ENCODE results near the gene USP34.
A peak's percentile ranks its signal among the peaks of the same experiment; 100 is the strongest.

Gene USP34

DNA sequence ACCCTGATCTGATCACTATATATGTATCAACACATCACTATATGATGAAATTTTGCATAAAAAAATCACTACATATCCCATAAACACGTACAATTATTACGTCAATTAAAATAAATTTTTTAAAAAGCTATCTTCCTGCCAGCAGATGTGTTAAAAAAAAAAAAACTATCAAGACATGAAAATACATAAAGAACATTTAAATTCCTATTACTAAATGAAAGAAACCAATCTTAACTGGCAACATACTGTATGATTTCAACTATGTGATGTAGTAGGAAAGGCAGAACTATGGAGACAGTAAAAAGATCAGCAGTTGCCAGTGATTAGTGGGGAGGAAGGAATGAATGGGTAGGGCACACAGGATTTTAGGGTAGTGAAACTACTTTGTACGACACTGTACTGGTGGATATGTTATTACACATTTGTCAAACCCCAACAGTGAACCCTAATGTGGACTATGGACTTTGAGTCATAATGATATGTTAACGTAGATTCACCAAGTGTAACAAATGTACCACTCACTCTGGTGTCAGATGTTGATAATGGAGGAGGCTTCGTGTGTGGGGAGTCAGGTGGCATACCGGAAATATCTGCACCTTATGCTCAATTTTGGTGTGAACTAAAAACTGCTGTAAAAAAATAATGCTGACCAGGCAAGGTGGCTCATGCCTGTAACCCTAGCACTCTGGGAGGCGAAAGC, 27.4 kb downstream of the USP34 start:
- Histone ChIP-seq H3K9ac (ENCODE audit: low read depth in 1 of 2, low read length in 2 of 2) (no peak overlapping the region), H3K27ac (ENCODE audit: low read depth in 2 of 2, low read length in 2 of 2) (no peak overlapping the region), H3K9me3 (ENCODE audit: control insufficient read depth in 2 of 2, low read length in 2 of 2) (no peaks in the 10 kb centered on the region), H3K4me1 (ENCODE audit: control insufficient read depth in 2 of 2, insufficient read depth in 2 of 2, low read length in 2 of 2) (peaks cover 8 to 10% of the 10 kb centered on the region in 2 donors), H3K4me3 (ENCODE audit: low read length in 2 of 2) (no peak overlapping the region), H3K27me3 (ENCODE audit: control insufficient read depth in 2 of 2, insufficient read depth in 2 of 2, low read length in 2 of 2) (no peaks in the 10 kb centered on the region), H3K36me3 (ENCODE audit: control insufficient read depth in 2 of 2, insufficient read depth in 2 of 2, low read length in 2 of 2) (no peaks in the 10 kb centered on the region)

DNA sequence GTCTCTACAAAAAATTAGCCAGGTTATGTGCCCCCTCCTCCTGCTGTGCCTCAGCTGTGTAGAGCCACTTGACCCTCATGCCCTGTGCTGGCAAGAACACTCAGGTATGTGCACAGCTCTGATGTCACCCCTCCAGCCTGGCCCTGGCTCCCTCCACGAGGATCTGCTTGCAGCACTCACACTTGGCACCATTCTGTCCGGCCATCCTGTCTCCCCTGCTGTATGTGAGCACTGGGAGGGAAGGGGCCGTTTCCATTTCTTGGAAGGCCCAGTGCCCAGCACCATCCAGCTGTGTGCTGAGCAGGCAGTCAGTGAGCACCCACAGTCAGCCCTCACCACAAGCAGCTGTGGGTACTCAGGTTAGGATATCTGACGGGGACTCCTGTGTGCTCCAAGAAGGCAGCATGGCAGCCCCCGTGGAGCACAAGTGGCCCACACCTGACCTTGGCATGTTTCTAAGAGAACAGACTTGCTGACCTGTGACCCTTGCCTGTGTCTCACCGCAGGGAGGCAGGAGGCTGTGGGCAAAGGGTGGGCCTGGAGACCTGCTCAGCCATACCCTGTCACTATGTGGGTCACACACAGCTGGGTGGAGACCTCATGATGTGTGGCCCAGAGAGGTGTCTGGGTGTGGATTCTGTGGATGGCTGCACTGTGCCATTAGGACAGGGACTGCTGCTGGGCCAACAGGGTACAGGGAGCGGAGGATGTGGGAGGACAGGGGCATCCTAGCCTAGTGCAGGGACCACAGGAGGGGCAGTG, 31.5 kb downstream of the USP34 start:
- H3K27me3 ChIP-seq (ENCODE audit: control insufficient read depth in 2 of 2, insufficient read depth in 2 of 2, low read length in 2 of 2), result no peaks in the 10 kb centered on the region
- H3K4me3 ChIP-seq (ENCODE audit: low read length in 2 of 2), result no peak overlapping the region
- no peak overlapping the region for H3K9ac ChIP-seq (ENCODE audit: low read depth in 1 of 2, low read length in 2 of 2)
- H3K4me1 ChIP-seq (ENCODE audit: control insufficient read depth in 2 of 2, insufficient read depth in 2 of 2, low read length in 2 of 2), result peaks cover 14 to 26% of the 10 kb centered on the region in 2 donors
- H3K27ac ChIP-seq (ENCODE audit: low read depth in 2 of 2, low read length in 2 of 2), result no peak overlapping the region
- no peaks in the 10 kb centered on the region for H3K36me3 ChIP-seq (ENCODE audit: control insufficient read depth in 2 of 2, insufficient read depth in 2 of 2, low read length in 2 of 2)
- no peaks in the 10 kb centered on the region for H3K9me3 ChIP-seq (ENCODE audit: control insufficient read depth in 2 of 2, low read length in 2 of 2)

DNA sequence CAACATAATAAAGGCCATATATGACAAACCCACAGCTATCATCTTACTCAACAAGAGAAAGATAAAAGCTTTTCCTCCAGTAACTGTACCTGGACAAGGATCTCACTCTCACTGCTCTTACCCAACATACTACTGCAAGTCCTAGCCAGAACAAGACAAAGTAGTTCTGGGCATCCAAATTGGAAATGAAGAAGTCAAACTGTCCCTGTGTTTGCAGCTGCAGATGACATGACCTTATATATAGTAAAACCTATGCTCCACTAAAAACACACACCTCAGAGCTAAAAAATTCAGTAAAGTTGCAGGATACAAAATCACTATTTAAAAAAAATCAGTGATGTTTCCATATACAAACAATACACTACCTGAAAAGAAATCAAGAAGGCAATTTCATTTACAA, 32.2 kb downstream of the USP34 start:
- Histone ChIP-seq H3K27ac (ENCODE audit: low read depth in 2 of 2, low read length in 2 of 2) (no peak overlapping the region), H3K4me1 (ENCODE audit: control insufficient read depth in 2 of 2, insufficient read depth in 2 of 2, low read length in 2 of 2) (peaks cover 22 to 29% of the 10 kb centered on the region in 2 donors), H3K9ac (ENCODE audit: low read depth in 1 of 2, low read length in 2 of 2) (no peak overlapping the region), H3K9me3 (ENCODE audit: control insufficient read depth in 2 of 2, low read length in 2 of 2) (no peaks in the 10 kb centered on the region), H3K4me3 (ENCODE audit: low read length in 2 of 2) (no peak overlapping the region), H3K36me3 (ENCODE audit: control insufficient read depth in 2 of 2, insufficient read depth in 2 of 2, low read length in 2 of 2) (no peaks in the 10 kb centered on the region), H3K27me3 (ENCODE audit: control insufficient read depth in 2 of 2, insufficient read depth in 2 of 2, low read length in 2 of 2) (no peaks in the 10 kb centered on the region)

DNA sequence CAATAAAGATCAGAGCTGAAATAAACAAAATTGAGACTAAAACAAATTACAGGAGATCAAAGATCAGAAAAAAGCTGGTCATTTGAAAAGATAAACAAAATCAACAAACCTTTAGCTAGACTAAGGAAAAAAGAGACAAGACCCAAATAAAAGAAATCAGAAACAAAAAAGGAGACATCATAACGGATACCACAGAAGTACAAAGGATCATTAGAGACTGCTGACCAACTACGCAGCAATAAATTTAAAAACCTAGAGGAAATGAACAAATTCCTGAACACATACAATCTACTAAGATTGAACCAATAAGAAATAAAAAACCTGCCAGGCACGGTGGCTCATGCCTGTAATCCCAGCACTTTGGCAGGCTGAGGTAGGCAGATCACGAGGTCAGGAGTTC, 33.7 kb downstream of the USP34 start:
- H3K27ac ChIP-seq (ENCODE audit: low read depth in 2 of 2, low read length in 2 of 2), result no peak overlapping the region
- H3K27me3 ChIP-seq (ENCODE audit: control insufficient read depth in 2 of 2, insufficient read depth in 2 of 2, low read length in 2 of 2), result no peaks in the 10 kb centered on the region
- H3K36me3 ChIP-seq (ENCODE audit: control insufficient read depth in 2 of 2, insufficient read depth in 2 of 2, low read length in 2 of 2), result no peaks in the 10 kb centered on the region
- H3K4me1 ChIP-seq (ENCODE audit: control insufficient read depth in 2 of 2, insufficient read depth in 2 of 2, low read length in 2 of 2), result peaks cover 25 to 38% of the 10 kb centered on the region in 2 donors
- H3K4me3 ChIP-seq (ENCODE audit: low read length in 2 of 2), result no peak overlapping the region
- H3K9ac ChIP-seq (ENCODE audit: low read depth in 1 of 2, low read length in 2 of 2), result no peak overlapping the region
- no peaks in the 10 kb centered on the region for H3K9me3 ChIP-seq (ENCODE audit: control insufficient read depth in 2 of 2, low read length in 2 of 2)

DNA sequence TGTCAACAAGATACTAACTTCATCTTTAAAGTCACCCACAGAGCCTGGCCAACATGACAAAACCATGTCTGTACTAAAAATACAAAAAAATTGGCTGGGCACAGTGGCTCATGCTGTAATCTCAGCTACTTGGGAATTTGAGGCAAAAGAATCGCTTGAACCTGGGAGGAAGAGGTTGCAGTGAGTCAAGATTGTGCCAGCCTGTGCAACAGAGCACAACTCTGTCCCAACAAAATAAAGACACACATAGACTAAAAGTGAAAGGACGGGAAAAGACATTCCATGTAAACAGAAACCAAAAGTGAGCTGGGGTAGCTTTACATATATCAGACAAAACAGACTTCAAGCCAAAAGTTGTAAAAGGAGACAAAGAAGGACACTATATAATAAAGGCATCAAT, 34.8 kb downstream of the USP34 start:
- Histone ChIP-seq H3K4me1 (ENCODE audit: control insufficient read depth in 2 of 2, insufficient read depth in 2 of 2, low read length in 2 of 2) (peaks cover 23 to 35% of the 10 kb centered on the region in 2 donors), H3K27me3 (ENCODE audit: control insufficient read depth in 2 of 2, insufficient read depth in 2 of 2, low read length in 2 of 2) (no peaks in the 10 kb centered on the region), H3K9ac (ENCODE audit: low read depth in 1 of 2, low read length in 2 of 2) (no peak overlapping the region), H3K4me3 (ENCODE audit: low read length in 2 of 2) (peak overlapping the region in 1 of 2 donors; percentile 12), H3K36me3 (ENCODE audit: control insufficient read depth in 2 of 2, insufficient read depth in 2 of 2, low read length in 2 of 2) (no peaks in the 10 kb centered on the region), H3K9me3 (ENCODE audit: control insufficient read depth in 2 of 2, low read length in 2 of 2) (no peaks in the 10 kb centered on the region), H3K27ac (ENCODE audit: low read depth in 2 of 2, low read length in 2 of 2) (no peak overlapping the region)

DNA sequence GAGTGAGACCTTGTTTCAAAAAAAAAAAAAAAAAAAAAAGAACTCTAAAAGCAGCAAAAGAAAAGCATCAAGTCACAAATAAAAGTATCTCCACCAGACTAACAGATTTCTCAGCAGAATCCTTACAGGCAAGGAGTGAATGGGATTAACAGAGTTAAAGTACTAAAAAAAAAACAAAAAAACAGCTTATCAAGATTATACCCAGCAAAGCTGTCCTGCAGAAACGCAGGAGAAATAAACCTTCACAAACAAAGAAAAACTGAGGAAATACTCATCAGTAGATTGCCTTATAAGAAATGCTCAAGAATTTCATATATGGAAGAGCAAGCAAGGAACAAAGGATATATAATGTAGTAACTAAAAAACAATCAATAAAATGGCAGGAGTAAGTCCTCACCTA, 35.6 kb downstream of the USP34 start:
- Histone ChIP-seq H3K9ac (ENCODE audit: low read depth in 1 of 2, low read length in 2 of 2) (no peak overlapping the region), H3K9me3 (ENCODE audit: control insufficient read depth in 2 of 2, low read length in 2 of 2) (no peaks in the 10 kb centered on the region), H3K4me1 (ENCODE audit: control insufficient read depth in 2 of 2, insufficient read depth in 2 of 2, low read length in 2 of 2) (peaks cover 23 to 35% of the 10 kb centered on the region in 2 donors), H3K27me3 (ENCODE audit: control insufficient read depth in 2 of 2, insufficient read depth in 2 of 2, low read length in 2 of 2) (no peaks in the 10 kb centered on the region), H3K27ac (ENCODE audit: low read depth in 2 of 2, low read length in 2 of 2) (no peak overlapping the region), H3K36me3 (ENCODE audit: control insufficient read depth in 2 of 2, insufficient read depth in 2 of 2, low read length in 2 of 2) (no peaks in the 10 kb centered on the region), H3K4me3 (ENCODE audit: low read length in 2 of 2) (no peak overlapping the region)

DNA sequence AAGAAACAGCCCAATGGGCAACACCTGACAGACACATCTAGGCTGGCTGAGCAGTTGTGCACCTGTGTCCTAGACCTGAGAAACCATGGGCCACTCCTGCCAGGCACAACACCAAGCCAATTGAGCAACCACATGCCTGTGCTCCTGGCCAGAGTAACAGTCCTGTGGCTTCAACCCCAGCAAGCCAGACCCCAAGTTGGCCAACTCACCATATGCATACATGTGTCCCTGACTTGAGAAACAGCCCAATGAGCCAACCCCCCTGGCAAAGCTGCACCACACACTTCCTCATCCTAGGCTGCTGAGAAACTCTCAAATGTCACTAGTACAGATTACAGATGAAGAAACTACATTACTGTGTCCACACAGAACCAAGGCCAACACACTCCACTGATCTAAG, 36.6 kb downstream of the USP34 start:
- H3K4me1 ChIP-seq (ENCODE audit: control insufficient read depth in 2 of 2, insufficient read depth in 2 of 2, low read length in 2 of 2), result peaks cover 18 to 35% of the 10 kb centered on the region in 2 donors
- H3K27ac ChIP-seq (ENCODE audit: low read depth in 2 of 2, low read length in 2 of 2), result no peak overlapping the region
- H3K4me3 ChIP-seq (ENCODE audit: low read length in 2 of 2), result no peak overlapping the region

DNA sequence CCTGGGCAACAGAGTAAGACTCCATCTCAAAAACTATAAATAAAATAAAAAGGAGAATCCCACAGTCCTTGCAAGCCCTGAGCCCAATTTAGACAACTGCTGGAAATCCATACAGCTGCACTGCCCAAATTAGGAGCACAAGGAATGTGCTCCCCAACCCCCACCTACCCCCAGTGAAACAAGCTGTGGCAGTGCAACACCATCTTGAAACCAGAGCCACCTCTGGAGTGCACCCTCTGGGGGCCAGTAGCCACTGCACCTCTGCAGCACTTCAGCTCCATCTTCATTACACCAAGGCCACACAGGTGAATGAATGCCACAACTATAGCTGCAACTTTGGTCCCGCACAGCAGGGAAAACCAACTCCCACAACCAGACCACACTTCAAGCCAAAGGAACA, 37.3 kb downstream of the USP34 start:
- H3K9me3 ChIP-seq (ENCODE audit: control insufficient read depth in 2 of 2, low read length in 2 of 2), result no peaks in the 10 kb centered on the region
- no peak overlapping the region for H3K27ac ChIP-seq (ENCODE audit: low read depth in 2 of 2, low read length in 2 of 2)
- H3K27me3 ChIP-seq (ENCODE audit: control insufficient read depth in 2 of 2, insufficient read depth in 2 of 2, low read length in 2 of 2), result no peaks in the 10 kb centered on the region
- no peak overlapping the region for H3K4me3 ChIP-seq (ENCODE audit: low read length in 2 of 2)
- H3K9ac ChIP-seq (ENCODE audit: low read depth in 1 of 2, low read length in 2 of 2), result no peak overlapping the region
- no peaks in the 10 kb centered on the region for H3K36me3 ChIP-seq (ENCODE audit: control insufficient read depth in 2 of 2, insufficient read depth in 2 of 2, low read length in 2 of 2)
- H3K4me1 ChIP-seq (ENCODE audit: control insufficient read depth in 2 of 2, insufficient read depth in 2 of 2, low read length in 2 of 2), result peaks cover 18 to 35% of the 10 kb centered on the region in 2 donors

More for the DNA sequence above, 36.6 kb downstream of the USP34 start:
- Histone ChIP-seq H3K9ac (ENCODE audit: low read depth in 1 of 2, low read length in 2 of 2) (no peak overlapping the region), H3K36me3 (ENCODE audit: control insufficient read depth in 2 of 2, insufficient read depth in 2 of 2, low read length in 2 of 2) (no peaks in the 10 kb centered on the region), H3K9me3 (ENCODE audit: control insufficient read depth in 2 of 2, low read length in 2 of 2) (no peaks in the 10 kb centered on the region), H3K27me3 (ENCODE audit: control insufficient read depth in 2 of 2, insufficient read depth in 2 of 2, low read length in 2 of 2) (no peaks in the 10 kb centered on the region)

DNA sequence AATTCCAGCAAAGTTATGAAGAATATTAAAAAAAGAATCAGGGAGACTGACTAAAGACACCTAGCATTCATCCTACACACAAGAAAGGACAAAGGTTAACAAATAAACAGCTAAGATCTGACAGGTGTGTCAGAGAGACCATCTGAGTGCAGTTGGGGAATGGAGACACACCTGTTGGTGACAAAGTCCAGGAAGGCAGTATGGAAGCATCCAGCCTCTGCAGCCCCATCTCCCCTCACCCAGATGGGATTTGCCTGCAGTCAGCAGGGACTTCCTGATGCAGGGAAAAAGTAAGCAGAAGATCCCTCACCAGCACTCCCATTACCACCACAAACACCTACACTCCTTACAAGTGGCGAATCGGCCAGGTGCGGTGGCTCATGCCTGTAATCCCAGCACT, 37.9 kb downstream of the USP34 start:
- H3K4me1 ChIP-seq (ENCODE audit: control insufficient read depth in 2 of 2, insufficient read depth in 2 of 2, low read length in 2 of 2), result peaks cover 18 to 35% of the 10 kb centered on the region in 2 donors
- H3K27ac ChIP-seq (ENCODE audit: low read depth in 2 of 2, low read length in 2 of 2), result peak overlapping the region in 1 of 2 donors; percentile 32

DNA sequence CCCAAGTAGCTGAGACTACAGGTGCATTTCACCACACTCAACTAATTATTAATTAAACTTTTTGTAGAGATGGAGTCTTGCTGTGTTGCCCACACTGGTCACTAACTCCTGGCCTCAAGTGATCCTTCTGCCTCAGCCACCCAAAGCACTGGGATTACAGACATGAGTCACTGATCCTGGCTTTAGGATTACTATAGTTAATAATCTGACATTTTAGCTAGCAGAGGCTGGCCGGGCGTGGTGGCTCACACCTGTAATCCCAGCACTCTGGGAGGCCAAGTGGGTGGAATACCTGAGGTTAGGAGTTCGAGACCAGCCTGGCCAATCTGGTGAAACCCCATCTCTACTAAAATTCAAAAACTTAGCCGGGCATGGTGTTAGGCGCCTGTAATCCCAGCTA, 39.5 kb downstream of the USP34 start:
- Histone ChIP-seq H3K4me1 (ENCODE audit: control insufficient read depth in 2 of 2, insufficient read depth in 2 of 2, low read length in 2 of 2) (peaks cover 22 to 34% of the 10 kb centered on the region in 2 donors), H3K4me3 (ENCODE audit: low read length in 2 of 2) (no peak overlapping the region), H3K27me3 (ENCODE audit: control insufficient read depth in 2 of 2, insufficient read depth in 2 of 2, low read length in 2 of 2) (no peaks in the 10 kb centered on the region), H3K27ac (ENCODE audit: low read depth in 2 of 2, low read length in 2 of 2) (no peak overlapping the region), H3K9me3 (ENCODE audit: control insufficient read depth in 2 of 2, low read length in 2 of 2) (no peaks in the 10 kb centered on the region), H3K9ac (ENCODE audit: low read depth in 1 of 2, low read length in 2 of 2) (no peak overlapping the region), H3K36me3 (ENCODE audit: control insufficient read depth in 2 of 2, insufficient read depth in 2 of 2, low read length in 2 of 2) (no peaks in the 10 kb centered on the region)

More for the DNA sequence above, 37.9 kb downstream of the USP34 start:
- Histone ChIP-seq H3K4me3 (ENCODE audit: low read length in 2 of 2) (peak overlapping the region in 1 of 2 donors; percentile 46), H3K9ac (ENCODE audit: low read depth in 1 of 2, low read length in 2 of 2) (no peak overlapping the region), H3K36me3 (ENCODE audit: control insufficient read depth in 2 of 2, insufficient read depth in 2 of 2, low read length in 2 of 2) (no peaks in the 10 kb centered on the region), H3K27me3 (ENCODE audit: control insufficient read depth in 2 of 2, insufficient read depth in 2 of 2, low read length in 2 of 2) (no peaks in the 10 kb centered on the region), H3K9me3 (ENCODE audit: control insufficient read depth in 2 of 2, low read length in 2 of 2) (no peaks in the 10 kb centered on the region)
